Measurements from ENCODE around the gene DYNC1LI1.

Gene DYNC1LI1

GRCh38 chr3:32482693-32483092, 88.0 kb downstream of the DYNC1LI1 start:
- no peak overlapping the region for H3K4me3 ChIP-seq (ENCODE audit: low read depth, low read length)
- no peak for TF ChIP-seq CTCF (IDR thresholded peaks at IDR 0.05; ENCODE audit: low read depth, low read length)
- in situ Hi-C loops (cut with HindIII; ENCODE audit: low sequenced_read_pairs) = no loop called here
- no peak for DNase-seq (ENCODE audit: low read depth, low spot score)

GRCh38 chr3:32481791-32482631, 88.6 kb downstream of the DYNC1LI1 start:
- no peak for DNase-seq (ENCODE audit: low read depth, low spot score)
- TF ChIP-seq CTCF (IDR thresholded peaks at IDR 0.05; ENCODE audit: low read depth, low read length) = no peak
- H3K4me3 ChIP-seq (ENCODE audit: low read depth, low read length) = no peak overlapping the region
- in situ Hi-C loops (cut with HindIII; ENCODE audit: low sequenced_read_pairs) = no loop called here

- in situ Hi-C loops (cut with HindIII; ENCODE audit: low sequenced_read_pairs) = no loop called here
Observed at GRCh38 chr3:32480604-32481003, 90.1 kb downstream of the DYNC1LI1 start.

More at GRCh38 chr3:32480604-32481003, 90.1 kb downstream of the DYNC1LI1 start:
- H3K4me3 ChIP-seq (ENCODE audit: low read depth, low read length) = no peak overlapping the region
- no peak for TF ChIP-seq CTCF (IDR thresholded peaks at IDR 0.05; ENCODE audit: low read depth, low read length)
- no peak for DNase-seq (ENCODE audit: low read depth, low spot score)

All from astrocyte of the spinal cord (primary cell).